CD4-positive, alpha-beta T cell treated with Interleukin-2 at 100 ng/mL for 4 hours (primary cell): ENCODE data around the gene ATP5F1E.

Experiments
- DNase-seq: peaks from one replicate; pipeline ENCODE4 v3.0.0-alpha.2; 2020; ENCODE audit warnings: low spot score

The ATP5F1E gene

DNA sequence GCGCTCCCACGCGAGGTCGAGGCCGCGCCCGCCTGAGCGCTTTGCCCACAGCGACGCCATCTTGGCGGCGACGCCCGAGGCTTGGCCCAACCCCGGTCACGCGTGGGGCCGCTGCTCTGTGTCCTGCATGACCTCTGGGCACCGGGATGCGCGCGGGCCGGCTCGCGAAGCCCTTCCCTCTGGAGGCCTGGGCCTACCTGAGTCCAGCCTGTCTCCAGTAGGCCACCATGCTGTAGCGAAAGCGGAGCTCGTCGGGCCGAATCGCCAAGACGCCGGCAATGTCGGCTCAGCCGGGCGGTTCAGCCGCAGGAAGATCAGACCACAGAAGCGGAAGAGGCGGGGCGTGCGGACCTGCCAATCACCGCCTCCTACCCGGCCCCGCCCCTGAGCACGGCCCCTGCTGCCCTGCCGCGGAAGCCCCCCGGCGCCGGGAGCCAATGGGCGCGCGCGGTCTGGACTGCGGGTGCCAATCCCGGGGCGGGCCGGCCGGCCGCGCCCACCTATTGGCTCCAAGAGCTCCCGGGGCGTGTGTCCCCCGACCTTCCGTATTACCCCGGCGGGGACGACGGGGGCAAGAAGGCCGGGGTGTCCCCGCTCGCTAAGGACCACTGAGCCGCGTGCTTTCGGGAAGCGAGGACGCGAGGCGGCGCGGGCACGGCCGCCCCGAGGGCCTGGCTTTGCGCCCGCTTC is at the start of gene ATP5F1E:
Gene ATP5F1E (minus strand): TSS at position 313 of the 690 bp plus-strand sequence. CDS start 84 bp downstream, at position 229.
- peak; percentile 96 for DNase-seq

GRCh38 chr20:59081036-59081435 is 48.9 kb upstream of the ATP5F1E start:
- no peak for DNase-seq

DNA sequence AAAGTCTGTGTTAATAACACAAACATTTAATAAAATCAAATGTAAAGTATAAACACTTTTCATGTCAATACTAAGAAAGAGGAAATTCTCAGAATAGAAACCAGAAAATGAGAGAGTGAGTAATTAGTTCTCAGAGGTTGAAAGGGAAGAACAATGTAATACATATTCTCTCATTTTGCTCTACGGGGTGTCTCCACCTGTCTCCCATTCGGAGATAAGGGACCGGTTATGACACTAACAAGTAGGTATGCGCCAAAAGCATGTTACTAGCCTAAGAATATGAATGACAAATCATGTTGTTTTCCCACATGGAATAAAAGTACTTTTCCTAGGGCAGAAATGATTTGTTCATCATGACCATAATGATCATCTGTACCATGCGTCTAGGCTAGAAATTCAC is 46.1 kb upstream of the ATP5F1E start:
- no peak for DNase-seq

GRCh38 chr20:59077705-59078104 is 45.6 kb upstream of the ATP5F1E start:
- DNase-seq = no peak

DNA sequence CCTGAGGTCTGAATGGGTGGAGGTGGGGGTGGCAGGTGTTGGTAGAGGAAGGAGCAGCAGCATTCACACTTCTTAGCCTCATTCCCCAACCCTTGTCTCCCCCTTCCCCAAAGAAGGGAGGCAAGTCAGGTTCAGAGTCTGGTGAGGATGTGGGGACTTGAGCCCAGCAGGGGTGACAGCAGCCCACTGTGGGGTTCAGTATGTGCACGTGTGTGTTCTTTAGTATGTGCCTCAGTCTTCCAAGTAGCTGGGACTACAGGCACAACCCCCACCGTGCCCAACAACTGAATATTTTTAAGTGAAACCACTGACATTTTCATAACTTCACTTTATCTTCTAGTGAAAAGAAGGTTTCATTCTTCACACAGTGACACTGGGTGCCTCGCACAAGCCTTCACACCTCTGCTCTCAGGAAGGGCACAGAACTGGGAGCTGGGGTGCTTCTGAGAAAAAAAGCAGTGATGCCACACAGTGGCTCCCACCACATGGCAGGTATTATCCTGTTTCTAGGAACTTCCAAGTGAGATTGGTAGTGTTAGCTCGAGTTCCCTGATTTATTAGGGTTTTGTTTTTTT is 43.9 kb upstream of the ATP5F1E start:
- DNase-seq = no peak

DNA sequence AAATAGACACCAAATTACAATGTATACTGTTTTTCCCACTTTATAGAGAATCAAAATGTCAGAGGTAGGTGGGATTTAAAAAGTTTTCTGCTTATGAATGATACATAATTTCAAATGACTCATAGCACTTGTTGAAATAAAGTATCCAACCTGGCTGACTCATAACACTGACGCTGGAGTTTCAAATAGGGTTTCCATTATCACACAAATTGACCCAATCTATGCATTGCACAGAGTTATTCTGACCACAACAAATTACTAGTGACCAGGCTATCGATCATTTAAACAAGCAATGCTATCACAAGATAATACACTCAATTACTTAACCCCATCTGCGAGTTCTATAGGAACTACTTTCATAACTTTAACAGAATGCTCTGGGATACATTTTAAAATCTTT is 42.3 kb upstream of the ATP5F1E start:
- DNase-seq = no peak

GRCh38 chr20:59073582-59073981 is 41.4 kb upstream of the ATP5F1E start:
- DNase-seq = no peak

DNA sequence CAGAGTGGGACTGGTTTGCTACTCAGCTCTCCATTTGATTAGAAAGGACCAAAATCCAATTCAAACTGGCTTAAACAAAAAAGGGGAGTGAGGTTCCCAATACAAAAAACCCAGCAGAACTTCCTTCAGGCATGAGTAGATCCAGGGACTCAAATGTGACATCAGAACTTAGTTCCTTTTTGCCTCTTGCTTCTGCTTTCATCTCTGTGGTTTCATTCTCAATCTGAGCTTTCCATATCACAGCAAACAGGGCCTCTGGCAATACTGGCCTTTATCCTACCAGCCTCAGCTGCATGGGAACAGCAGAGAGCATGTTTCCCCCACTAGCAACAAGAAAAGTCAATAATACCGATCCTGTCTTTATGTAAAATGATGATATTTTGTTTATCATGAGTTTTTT is 39.1 kb upstream of the ATP5F1E start:
- DNase-seq = no peak

- no peak for DNase-seq
Measured at GRCh38 chr20:59069026-59069425, 36.9 kb upstream of the ATP5F1E start.

GRCh38 chr20:59068534-59068933 is 36.4 kb upstream of the ATP5F1E start:
- DNase-seq = no peak

GRCh38 chr20:59064214-59064722 is 32.1 kb upstream of the ATP5F1E start:
- no peak for DNase-seq

GRCh38 chr20:59063358-59064213 is 31.5 kb upstream of the ATP5F1E start:
- no peak for DNase-seq

DNA sequence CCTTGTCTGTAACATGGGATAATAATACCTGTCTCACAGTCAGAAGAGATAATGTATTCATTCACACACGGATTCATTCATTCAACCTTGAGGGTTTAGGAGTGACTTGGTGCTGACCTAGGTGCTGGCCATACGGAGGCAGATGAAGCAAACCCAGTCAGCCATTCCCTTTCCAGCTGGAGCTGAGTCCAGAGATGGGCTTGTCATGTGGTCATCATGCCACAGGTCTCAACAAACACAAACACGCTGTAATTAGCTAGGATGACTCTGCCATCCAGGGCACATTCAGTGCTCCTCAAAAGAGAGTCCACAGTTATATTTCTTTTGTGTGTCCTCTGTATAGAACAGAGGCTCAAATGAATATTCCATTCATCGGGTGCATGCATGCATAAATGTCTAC is 29.9 kb upstream of the ATP5F1E start:
- DNase-seq = no peak

GRCh38 chr20:59055302-59055701 is 23.2 kb upstream of the ATP5F1E start:
- peak; percentile 42 for DNase-seq

DNA sequence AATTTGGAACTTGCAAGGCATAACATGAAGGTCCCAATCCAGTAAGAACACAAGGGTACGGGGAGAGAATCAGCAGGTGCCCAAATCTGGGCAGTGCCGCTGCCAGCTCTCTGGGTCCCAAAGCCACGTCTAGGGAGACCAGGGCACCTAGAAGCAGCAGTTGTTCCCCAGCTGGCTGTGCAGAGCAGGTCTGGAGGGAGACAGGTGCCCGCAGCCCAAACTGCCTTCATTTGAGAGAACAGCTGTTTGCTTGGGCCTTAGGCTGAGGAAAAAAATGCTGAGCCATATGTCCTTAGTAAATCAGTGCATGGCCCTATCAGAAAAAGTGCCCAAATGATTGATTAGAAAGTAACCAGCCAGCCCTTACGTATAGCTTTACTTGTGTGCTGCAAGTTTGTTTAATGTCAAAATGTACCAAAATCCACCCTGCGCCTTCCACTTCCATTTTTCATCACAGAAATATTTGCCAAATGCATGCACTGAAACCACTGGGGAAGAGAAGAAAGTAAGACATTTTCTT is 19.6 kb upstream of the ATP5F1E start:
- no peak for DNase-seq

- DNase-seq = no peak
Measured at GRCh38 chr20:59050437-59050836, 18.3 kb upstream of the ATP5F1E start.

DNA sequence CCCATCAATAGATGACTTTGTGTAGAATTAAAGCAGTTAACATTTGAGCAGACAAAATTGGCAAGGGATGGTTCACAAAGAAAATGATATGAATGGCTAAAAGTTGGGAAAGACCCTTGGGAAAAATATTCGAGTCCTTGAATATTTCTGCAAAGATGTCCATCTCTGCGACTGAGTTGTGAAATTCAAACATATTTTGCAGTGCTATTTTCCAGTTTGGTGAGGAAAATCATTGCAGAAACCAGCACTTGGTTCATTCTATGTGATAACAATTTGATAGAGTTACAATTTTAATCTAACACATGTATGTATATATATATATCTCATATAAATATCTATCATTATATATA is 16.5 kb upstream of the ATP5F1E start:
- no peak for DNase-seq

DNA sequence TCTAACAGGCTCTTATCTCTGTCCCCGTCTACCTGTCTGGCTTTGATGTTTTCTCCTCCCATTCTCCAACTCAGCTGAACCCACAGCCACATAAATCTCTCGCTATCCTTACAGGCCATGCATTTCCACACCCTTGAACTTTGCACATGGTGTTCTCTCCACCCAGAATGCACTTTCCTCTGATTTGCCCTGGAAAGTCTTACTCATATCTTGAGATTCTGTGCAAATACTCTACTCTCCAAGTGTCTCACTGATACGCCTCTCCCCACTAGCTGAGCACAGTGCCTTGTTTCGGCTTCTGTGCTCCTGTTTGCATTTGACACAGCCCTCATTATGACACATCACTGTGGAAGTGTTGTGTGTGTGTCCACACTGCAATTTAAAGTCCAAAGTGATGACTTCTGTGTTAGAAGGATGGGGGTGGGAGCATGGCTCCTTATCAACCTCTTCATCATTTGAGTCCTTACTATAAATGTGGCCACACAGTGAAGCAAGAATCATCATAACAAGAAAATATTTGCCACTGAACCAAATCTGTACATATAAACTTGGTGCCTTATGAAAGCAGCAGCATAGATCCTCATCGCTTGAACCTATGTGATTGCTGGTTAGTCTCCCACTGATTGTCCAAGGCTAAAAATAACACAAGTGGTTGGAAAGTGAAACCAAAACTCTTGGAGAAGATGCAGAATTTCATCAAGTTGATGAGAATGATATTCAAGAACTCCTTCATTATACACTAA is 16.0 kb upstream of the ATP5F1E start:
- DNase-seq = no peak

GRCh38 chr20:59046862-59047261 is 14.7 kb upstream of the ATP5F1E start:
- no peak for DNase-seq

DNA sequence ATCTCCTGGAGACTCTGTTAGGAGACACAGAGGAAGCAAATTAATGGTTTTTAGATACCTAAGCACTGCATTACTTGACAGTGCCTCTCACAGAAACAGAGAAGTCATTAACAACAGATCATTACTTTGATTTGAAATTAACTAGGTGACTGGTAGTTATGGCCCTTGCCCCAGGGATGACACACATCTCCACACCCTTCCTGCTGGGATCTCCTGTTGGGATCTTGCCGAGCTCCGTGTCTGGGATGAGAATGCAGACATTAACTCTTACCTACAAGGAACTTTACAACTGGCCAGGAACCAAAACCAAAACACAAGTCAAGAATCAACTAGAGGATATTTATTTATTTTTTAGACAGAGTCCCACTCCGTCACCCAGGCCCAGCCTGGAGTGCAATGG is 12.7 kb upstream of the ATP5F1E start:
- no peak for DNase-seq

DNA sequence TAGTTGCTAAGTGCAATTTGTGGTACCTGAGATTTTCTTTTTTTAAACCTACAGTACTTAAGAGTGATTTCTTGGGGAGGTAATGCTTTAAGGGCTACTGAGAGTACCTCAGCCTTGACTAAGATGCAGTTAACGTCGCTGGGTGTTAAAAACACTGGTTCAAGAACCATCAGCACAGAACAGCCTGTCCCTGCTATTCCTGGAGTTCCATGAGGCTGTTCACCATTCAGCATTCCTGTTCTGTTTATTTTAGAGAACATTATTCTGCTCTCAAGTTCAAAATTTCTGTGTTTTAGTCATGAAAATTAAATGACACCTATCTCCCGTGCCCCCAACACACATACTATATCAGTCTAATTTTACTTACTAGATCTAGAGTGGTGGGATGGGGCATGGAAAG is 12.2 kb upstream of the ATP5F1E start:
- no peak for DNase-seq

DNA sequence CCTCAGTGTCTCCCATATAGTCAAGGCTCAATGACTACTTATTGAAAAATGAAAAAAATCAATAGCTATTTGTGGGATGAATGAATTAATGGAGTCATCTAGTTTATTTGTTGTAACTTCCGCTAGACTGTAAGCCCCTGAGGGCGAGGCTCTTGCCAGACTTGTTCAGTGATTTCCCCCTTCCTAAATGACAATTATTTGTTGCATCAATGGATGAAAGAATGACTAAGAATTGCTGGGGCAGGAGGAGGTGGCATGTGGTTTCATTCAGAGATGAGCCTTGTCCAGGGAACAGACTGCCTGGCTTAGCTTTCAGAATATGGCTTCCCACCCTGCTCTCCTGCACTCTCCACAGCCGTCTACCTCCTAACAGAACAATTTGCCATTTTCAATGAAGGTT is 11.6 kb upstream of the ATP5F1E start:
- DNase-seq = no peak
